Activated T-cell treated with anti-CD3 and anti-CD28 coated beads for 4 hours (primary cell): Measurements from ENCODE around the gene INCA1.
A peak's percentile ranks its signal among the peaks of the same experiment; 100 is the strongest.

Experiments used
- DNase-seq: peaks from one replicate; pipeline ENCODE4 v3.0.0-alpha.2; 2020

The INCA1 gene

GRCh38 chr17:4947411-4948165, 49.7 kb downstream of the INCA1 start:
- peak; percentile 45 for DNase-seq

- no peak for DNase-seq
Measured at GRCh38 chr17:4947010-4947410, 50.3 kb downstream of the INCA1 start.

- no peak for DNase-seq
Measured at GRCh38 chr17:4946312-4946976, 50.9 kb downstream of the INCA1 start.

GRCh38 chr17:4945944-4946280, 51.4 kb downstream of the INCA1 start:
- no peak for DNase-seq

GRCh38 chr17:4945176-4945943, 52.0 kb downstream of the INCA1 start:
- DNase-seq: peak; percentile 84

GRCh38 chr17:4944554-4945175, 52.7 kb downstream of the INCA1 start:
- no peak for DNase-seq

- no peak for DNase-seq
Measured at GRCh38 chr17:4944163-4944553, 53.2 kb downstream of the INCA1 start.

- no peak for DNase-seq
Measured at GRCh38 chr17:4942760-4943508, 54.4 kb downstream of the INCA1 start.

GRCh38 chr17:4941319-4941610, 56.1 kb downstream of the INCA1 start:
- DNase-seq: no peak

- DNase-seq: no peak
Measured at GRCh38 chr17:4940555-4941318, 56.6 kb downstream of the INCA1 start.

- peak; percentile 89 for DNase-seq
Measured at GRCh38 chr17:4939796-4940554, 57.3 kb downstream of the INCA1 start, which contains the start of the genes RNF167 and SLC25A11. TSS of gene RNF167 (plus strand) at chr17:4940268. CDS start at chr17:4940910, 642 bp downstream. TSS of gene SLC25A11 (minus strand) at chr17:4940046. CDS start at chr17:4939910, 136 bp downstream.

- no peak for DNase-seq
Measured at GRCh38 chr17:4939546-4939795, 57.9 kb downstream of the INCA1 start.

- DNase-seq: no peak
Measured at GRCh38 chr17:4938688-4939545, 58.4 kb downstream of the INCA1 start.
